ENCODE measurements around the gene TWNK.
A peak's percentile ranks its signal among the peaks of the same experiment; 100 is the strongest.

The TWNK gene

GRCh38 chr10:101013365-101013825, 26.1 kb downstream of the TWNK start:
- DNase-seq = no peak

GRCh38 chr10:101014230-101014884, 27.0 kb downstream of the TWNK start:
- peak; percentile 89 to 91 for DNase-seq

GRCh38 chr10:101014966-101015581, 27.7 kb downstream of the TWNK start:
- peak in 1 of 2 experiments; percentile 27 for DNase-seq

GRCh38 chr10:101015582-101015973, 28.2 kb downstream of the TWNK start:
- DNase-seq = no peak

GRCh38 chr10:101016814-101017213, 29.5 kb downstream of the TWNK start:
- DNase-seq = no peak

- no peak for DNase-seq
These were observed 30.8 kb downstream of the TWNK start for GRCh38 chr10:101018118-101018599.

GRCh38 chr10:101018600-101019439, 31.5 kb downstream of the TWNK start:
- peak; percentile 89 to 91 for DNase-seq

GRCh38 chr10:101019440-101019703, 32.0 kb downstream of the TWNK start:
- DNase-seq = no peak

- no peak for DNase-seq
These were observed 33.2 kb downstream of the TWNK start for GRCh38 chr10:101020427-101021075.

- no peak for DNase-seq
These were observed 33.9 kb downstream of the TWNK start for GRCh38 chr10:101021239-101021638.

- DNase-seq = no peak
These were observed 34.4 kb downstream of the TWNK start for GRCh38 chr10:101021692-101022251.

- DNase-seq = no peak
These were observed 35.8 kb downstream of the TWNK start for GRCh38 chr10:101022967-101023705.

GRCh38 chr10:101027106-101027720, 39.9 kb downstream of the TWNK start:
- DNase-seq = no peak

- no peak for DNase-seq
These were observed 41.3 kb downstream of the TWNK start for GRCh38 chr10:101028446-101029337.

- DNase-seq = no peak
These were observed 42.4 kb downstream of the TWNK start for GRCh38 chr10:101029520-101030295.

GRCh38 chr10:101030496-101031127, 43.3 kb downstream of the TWNK start:
- no peak for DNase-seq

GRCh38 chr10:101031128-101031795, 43.9 kb downstream of the TWNK start, which contains the start of the genes PDZD7 and SFXN3:
PDZD7 (minus strand) TSS chr10:101031129; CDS start chr10:101030219, 910 bp downstream.
SFXN3 (plus strand) TSS chr10:101031234; CDS start chr10:101034695, 3,461 bp downstream.
- DNase-seq = peak; percentile 98
